Gastroesophageal sphincter (tissue), 3 donors: ENCODE measurements around the gene HIGD2A.

ENCODE experiments used
- CTCF ChIP-seq, 4 experiments: fragments of 200-600 bp in 2 of 4; fragments of 450-650 bp in 2 of 4; sonication (generic) in 1 of 4; IDR thresholded peaks; one replicate each; pipeline ENCODE4 v1.5.1; 2017 to 2019; ENCODE audit warnings: antibody characterized with exemption in 4 of 4, mild to moderate bottlenecking in 2 of 4, moderate library complexity in 2 of 4
- POLR2A ChIP-seq, 2 donors: fragments of 450-650 bp; IDR thresholded peaks; one replicate each; pipeline ENCODE4 v1.6.1; 2017; ENCODE audit warnings: antibody characterized with exemption in 2 of 2, mild to moderate bottlenecking in 2 of 2, moderate library complexity in 1 of 2
- POLR2AphosphoS5 ChIP-seq: sonication (generic); formaldehyde crosslinking; IDR thresholded peaks from one replicate; pipeline ENCODE4 v1.6.1; 2017; ENCODE audit warnings: antibody characterized with exemption

DNA sequence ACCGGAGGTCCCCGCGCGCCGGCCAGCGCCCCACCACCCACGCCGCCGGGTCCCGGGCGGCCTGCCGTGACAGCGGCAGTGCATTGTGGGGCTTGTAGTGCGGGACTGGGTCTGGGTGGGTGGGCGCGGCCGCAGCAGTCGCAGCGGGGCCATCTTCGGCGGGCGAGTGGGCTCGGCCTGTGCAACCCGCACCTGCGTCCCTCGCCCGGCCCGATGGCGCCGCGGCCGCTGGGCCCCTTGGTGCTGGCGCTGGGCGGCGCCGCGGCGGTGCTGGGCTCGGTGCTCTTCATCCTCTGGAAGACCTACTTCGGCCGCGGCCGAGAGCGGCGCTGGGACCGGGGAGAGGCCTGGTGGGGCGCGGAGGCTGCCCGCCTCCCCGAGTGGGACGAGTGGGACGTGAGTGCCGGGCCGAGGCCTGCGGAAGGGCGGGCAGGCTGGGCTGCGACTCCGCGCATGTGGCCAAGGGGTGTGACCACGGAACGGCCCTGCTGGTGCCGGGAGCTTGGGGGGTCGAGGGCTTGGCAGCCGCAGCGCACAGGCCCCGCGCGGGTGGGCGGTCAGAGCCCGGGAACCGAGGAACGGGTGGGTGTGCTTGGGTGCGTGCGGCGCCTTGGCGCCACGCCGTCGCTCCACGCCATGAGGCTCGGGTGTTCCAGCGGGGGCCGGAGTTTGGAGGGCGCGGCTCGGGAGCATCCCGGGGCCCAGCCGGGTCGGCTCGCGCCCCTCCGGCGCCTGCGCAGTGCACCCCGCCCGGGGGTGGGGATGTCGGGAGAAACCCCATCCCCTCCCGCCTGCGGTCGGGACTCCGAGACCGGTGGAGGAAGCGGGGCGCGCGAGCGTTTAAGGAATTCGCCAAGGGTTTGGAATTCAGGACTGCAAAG is 23.0 kb upstream of the HIGD2A start, which contains the start of gene ARL10:
- TF ChIP-seq POLR2A (IDR thresholded peaks at IDR 0.05) (peak in 1 of 2 donors; percentile 33), CTCF (IDR thresholded peaks at IDR 0.05) (no peak), POLR2AphosphoS5 (peak; percentile 10)
